Suprapubic skin (tissue), 4 donors: ENCODE measurements around the gene ORC3. TPM values are rescaled to one million over a fixed set of nuclear protein-coding genes. Genes with fewer than 3 reads are reported as not detected.

Source experiments
- DNase-seq, 2 donors: peaks; one replicate each; pipeline ENCODE4 v3.0.0-alpha.2; 2019; ENCODE audit warnings: low spot score in 2 of 2
- H3K27ac ChIP-seq: fragments of 200-600 bp; sonication (generic); one replicate; pipeline ENCODE4 v1.5.1; 2019
- H3K27me3 ChIP-seq: fragments of 200-600 bp; sonication (generic); one replicate; pipeline ENCODE4 v1.5.1; 2019
- H3K36me3 ChIP-seq: fragments of 200-600 bp; sonication (generic); one replicate; pipeline ENCODE4 v1.5.1; 2019
- H3K4me1 ChIP-seq: fragments of 200-600 bp; sonication (generic); one replicate; pipeline ENCODE4 v1.5.1; 2019
- H3K4me3 ChIP-seq: fragments of 200-600 bp; sonication (generic); one replicate; pipeline ENCODE4 v1.5.1; 2019; ENCODE audit warnings: mild to moderate bottlenecking
- H3K9me3 ChIP-seq: fragments of 200-600 bp; sonication (generic); one replicate; pipeline ENCODE4 v1.5.1; 2019
- CTCF ChIP-seq, 2 donors: fragments of 200-600 bp in 1 of 2; fragments of 450-650 bp in 1 of 2; sonication (generic) in 1 of 2; IDR thresholded peaks; one replicate each; pipeline ENCODE4 v1.5.1; 2016 to 2019; ENCODE audit warnings: antibody characterized with exemption in 2 of 2, mild to moderate bottlenecking in 1 of 2, moderate library complexity in 1 of 2
- EP300 ChIP-seq: sonication (generic); formaldehyde crosslinking; IDR thresholded peaks from one replicate; pipeline ENCODE4 v1.6.1; 2017; ENCODE audit warnings: antibody characterized with exemption
- POLR2A ChIP-seq, 2 donors: fragments of 450-650 bp; IDR thresholded peaks; one replicate each; pipeline ENCODE4 v1.6.1; 2017; ENCODE audit warnings: antibody characterized with exemption in 2 of 2, mild to moderate bottlenecking in 2 of 2, moderate library complexity in 2 of 2
- POLR2AphosphoS5 ChIP-seq, 3 donors: sonication (generic); formaldehyde crosslinking; IDR thresholded peaks; one replicate each; pipeline ENCODE4 v1.6.1; 2017; ENCODE audit warnings: antibody characterized with exemption in 3 of 3
- WGBS: methylation state at CpG from one replicate; pipeline ENCODE4 v1.1.5; 2018; 5-methylcytosine and 5-hydroxymethylcytosine counted together
- total RNA-seq, 4 donors: library from RNA; depleted of rRNA; stranded (reverse); fragments of >200 nt; gene quantifications; one replicate each; pipeline ENCODE4 v1.1.0, GENCODE V29; 2016

Gene ORC3
- total RNA-seq, 4 donors from 2014 or later = 9.7 to 30.6 (median 12.9) TPM

GRCh38 chr6:87583822-87584221 is 6.1 kb upstream of the ORC3 start:
- Histone ChIP-seq H3K9me3 (no peaks in the 10 kb centered on the region), H3K27ac (no peak overlapping the region), H3K4me1 (peaks cover 13% of the 10 kb centered on the region), H3K27me3 (no peaks in the 10 kb centered on the region), H3K36me3 (peaks cover 30% of the 10 kb centered on the region), H3K4me3 (no peak overlapping the region)
- WGBS = 86% methylated on average over 4 of the region's 4 CpGs
- TF ChIP-seq EP300 (no peak), POLR2A (IDR thresholded peaks at IDR 0.05) (no peak), CTCF (IDR thresholded peaks at IDR 0.05) (no peak), POLR2AphosphoS5 (IDR thresholded peaks at IDR 0.05) (no peak)
- no peak for DNase-seq

DNA sequence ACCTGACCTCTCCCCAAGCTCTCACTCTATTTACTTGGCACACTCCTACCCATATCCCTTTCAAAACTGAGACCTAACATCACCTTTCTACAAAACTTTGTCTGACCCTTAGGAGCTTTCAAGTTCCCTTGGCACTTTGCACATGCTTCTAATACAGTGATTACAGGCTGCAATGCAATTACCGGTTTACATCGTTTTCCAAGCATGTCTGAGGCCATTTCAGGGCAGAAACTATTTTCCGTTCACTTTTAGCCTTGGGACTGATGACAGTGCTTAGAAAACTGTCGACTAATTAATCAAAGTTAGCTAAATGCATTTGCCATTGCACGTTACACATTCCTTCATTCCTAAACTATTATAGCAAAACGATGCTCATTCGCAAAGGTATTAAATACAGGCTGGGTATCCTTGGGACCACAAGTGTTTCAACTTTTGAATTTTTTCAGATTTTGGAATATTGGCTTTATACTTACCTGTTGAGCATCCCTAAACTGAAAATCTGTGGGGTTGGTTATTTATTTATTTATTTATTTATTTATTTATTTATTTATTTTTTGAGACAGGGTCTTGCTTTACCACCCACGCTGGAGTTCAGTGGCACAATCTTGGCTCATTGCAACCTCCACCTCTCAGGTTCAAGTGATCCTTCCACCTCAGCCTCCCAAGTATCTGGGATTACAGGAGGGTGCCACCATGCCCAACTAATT is 3.4 kb upstream of the ORC3 start:
- Histone ChIP-seq H3K4me3 (no peak overlapping the region), H3K27ac (no peak overlapping the region), H3K27me3 (no peaks in the 10 kb centered on the region), H3K4me1 (peaks cover 31% of the 10 kb centered on the region), H3K36me3 (peaks cover 12% of the 10 kb centered on the region), H3K9me3 (no peaks in the 10 kb centered on the region)
- WGBS = 82% methylated on average over 8 of the region's 8 CpGs
- TF ChIP-seq POLR2A (IDR thresholded peaks at IDR 0.05) (no peak), EP300 (no peak), POLR2AphosphoS5 (IDR thresholded peaks at IDR 0.05) (no peak), CTCF (IDR thresholded peaks at IDR 0.05) (no peak)
- no peak for DNase-seq

DNA sequence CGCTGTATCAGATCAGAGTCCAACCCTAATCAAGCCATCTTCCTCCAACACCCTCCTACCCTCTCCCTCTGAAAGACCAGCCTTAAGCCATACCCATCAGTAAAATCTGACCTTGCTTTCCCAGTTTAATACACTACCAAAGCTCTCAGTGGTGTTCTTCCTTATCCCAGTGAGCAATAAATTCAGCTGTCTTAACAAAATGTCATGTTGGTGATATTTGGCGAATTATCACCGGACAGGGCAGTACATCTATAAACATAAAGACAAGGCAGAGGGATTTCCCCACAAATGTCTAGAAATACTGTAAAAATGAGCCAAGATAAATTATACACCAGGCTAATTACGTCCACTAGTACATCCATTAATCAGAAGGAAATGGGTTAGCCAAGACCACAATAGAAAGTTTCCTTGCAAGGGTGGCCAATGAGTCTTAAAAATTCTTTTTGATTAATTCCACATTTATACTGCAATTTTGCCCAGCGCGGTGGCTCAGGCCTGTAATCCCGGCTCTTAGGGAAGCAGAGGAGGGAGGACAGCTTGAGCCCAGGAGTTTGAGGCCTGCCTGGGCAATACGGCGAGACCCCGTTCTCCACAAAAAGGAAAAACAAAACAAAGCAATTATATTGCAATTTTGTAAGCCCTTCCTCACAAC is 1.1 kb upstream of the ORC3 start:
- Histone ChIP-seq H3K27me3 (no peaks in the 10 kb centered on the region), H3K4me3 (peak overlapping the region; percentile 75), H3K36me3 (peaks cover 3% of the 10 kb centered on the region), H3K27ac (peak overlapping the region; percentile 91), H3K4me1 (peaks cover 35% of the 10 kb centered on the region), H3K9me3 (no peaks in the 10 kb centered on the region)
- DNase-seq = no peak
- TF ChIP-seq POLR2AphosphoS5 (IDR thresholded peaks at IDR 0.05) (no peak), EP300 (no peak), CTCF (IDR thresholded peaks at IDR 0.05) (no peak), POLR2A (IDR thresholded peaks at IDR 0.05) (no peak)
- 29% methylated on average over 10 of the region's 10 CpGs for WGBS

DNA sequence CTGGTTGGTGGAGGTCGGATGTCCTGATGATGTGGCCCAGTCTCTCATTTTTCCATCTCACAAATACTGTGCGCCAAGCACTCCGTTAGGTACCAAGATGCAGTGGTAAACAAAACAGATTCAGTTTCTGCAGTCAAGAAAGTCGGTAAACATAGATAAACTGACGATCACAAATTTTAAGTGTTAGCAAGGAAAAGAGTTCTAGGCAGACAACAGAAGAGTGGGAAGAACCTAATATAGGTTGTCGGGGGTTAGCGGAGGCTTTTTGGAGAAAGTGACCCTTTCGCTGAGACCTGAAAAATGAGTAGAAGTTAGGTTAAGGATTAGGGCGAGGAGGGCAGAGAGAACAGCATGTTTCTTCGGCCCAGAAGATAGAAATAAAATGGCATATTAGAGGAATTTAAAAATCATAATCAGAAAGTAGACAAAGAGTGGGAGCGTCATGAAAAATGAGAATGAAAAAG is 514 bp downstream of the ORC3 start:
- TF ChIP-seq CTCF (IDR thresholded peaks at IDR 0.05) = no peak
- no peak for TF ChIP-seq POLR2AphosphoS5 (IDR thresholded peaks at IDR 0.05)
- TF ChIP-seq POLR2A (IDR thresholded peaks at IDR 0.05) = no peak
- no peak for TF ChIP-seq EP300
- 2% methylated on average over 11 of the region's 11 CpGs for WGBS
- DNase-seq = no peak
- Histone ChIP-seq H3K27ac (peak overlapping the region; percentile 91), H3K9me3 (no peaks in the 10 kb centered on the region), H3K4me1 (peaks cover 35% of the 10 kb centered on the region), H3K36me3 (peaks cover 15% of the 10 kb centered on the region), H3K27me3 (no peaks in the 10 kb centered on the region), H3K4me3 (peak overlapping the region; percentile 75)

GRCh38 chr6:87590990-87591389 is 1.1 kb downstream of the ORC3 start:
- WGBS = 67% methylated on average over 4 of the region's 4 CpGs
- no peaks in the 10 kb centered on the region for H3K27me3 ChIP-seq
- peaks cover 20% of the 10 kb centered on the region for H3K36me3 ChIP-seq
- peaks cover 35% of the 10 kb centered on the region for H3K4me1 ChIP-seq
- H3K4me3 ChIP-seq = peak overlapping the region; percentile 75
- TF ChIP-seq EP300 (no peak), CTCF (IDR thresholded peaks at IDR 0.05) (no peak), POLR2A (IDR thresholded peaks at IDR 0.05) (no peak)
- DNase-seq = no peak
- no peaks in the 10 kb centered on the region for H3K9me3 ChIP-seq
- no peak overlapping the region for H3K27ac ChIP-seq
